ENCODE results near the gene MTAP.
A peak's percentile ranks its signal among the peaks of the same experiment; 100 is the strongest.
"Not testable (repeated sequence)": the region's sequence is repeated elsewhere in the genome, so short reads cannot be mapped to it uniquely, and the experiment has no call there.

The MTAP gene

GRCh38 chr9:21919377-21920362 is 117.2 kb downstream of the MTAP start:
- no peak for DNase-seq (ENCODE audit: low read depth in 2 of 2)

- DNase-seq (ENCODE audit: low read depth in 2 of 2): no peak
These were observed 121.3 kb downstream of the MTAP start for GRCh38 chr9:21923694-21924093.

GRCh38 chr9:21927752-21928151 is 125.3 kb downstream of the MTAP start:
- no peak for DNase-seq (ENCODE audit: low read depth in 2 of 2)

GRCh38 chr9:21931428-21931827 is 129.0 kb downstream of the MTAP start:
- no peak for DNase-seq (ENCODE audit: low read depth in 2 of 2)

GRCh38 chr9:21933281-21933680 is 130.8 kb downstream of the MTAP start:
- DNase-seq (ENCODE audit: low read depth in 2 of 2): no peak

- no peak for DNase-seq (ENCODE audit: low read depth in 2 of 2)
These were observed 131.4 kb downstream of the MTAP start for GRCh38 chr9:21933865-21934264.

- DNase-seq (ENCODE audit: low read depth in 2 of 2): no peak
These were observed 133.2 kb downstream of the MTAP start for GRCh38 chr9:21935631-21936030.

- DNase-seq (ENCODE audit: low read depth in 2 of 2): no peak
These were observed 133.7 kb downstream of the MTAP start for GRCh38 chr9:21936161-21936560.

- DNase-seq (ENCODE audit: low read depth in 2 of 2): no peak
These were observed 139.0 kb downstream of the MTAP start for GRCh38 chr9:21941337-21941995.

GRCh38 chr9:21943464-21943863 is 141.0 kb downstream of the MTAP start:
- DNase-seq (ENCODE audit: low read depth in 2 of 2): no peak

GRCh38 chr9:21945606-21946005 is 143.2 kb downstream of the MTAP start:
- no peak for DNase-seq (ENCODE audit: low read depth in 2 of 2)

- no peak for DNase-seq (ENCODE audit: low read depth in 2 of 2)
These were observed 156.4 kb downstream of the MTAP start for GRCh38 chr9:21958833-21959232.

GRCh38 chr9:21959268-21959667 is 156.8 kb downstream of the MTAP start:
- not testable (repeated sequence) for DNase-seq (ENCODE audit: low read depth in 2 of 2)

GRCh38 chr9:21961569-21961968 is 159.1 kb downstream of the MTAP start:
- no peak for DNase-seq (ENCODE audit: low read depth in 2 of 2)

- peak in 1 of 2 donors; percentile 6 for DNase-seq (ENCODE audit: low read depth in 2 of 2)
These were observed 162.5 kb downstream of the MTAP start for GRCh38 chr9:21964925-21965385.

- DNase-seq (ENCODE audit: low read depth in 2 of 2): no peak
These were observed 163.0 kb downstream of the MTAP start for GRCh38 chr9:21965401-21965951.

GRCh38 chr9:21966140-21966851 is 163.9 kb downstream of the MTAP start:
- no peak for DNase-seq (ENCODE audit: low read depth in 2 of 2)

GRCh38 chr9:21967169-21967568 is 164.7 kb downstream of the MTAP start:
- no peak for DNase-seq (ENCODE audit: low read depth in 2 of 2)

- no peak for DNase-seq (ENCODE audit: low read depth in 2 of 2)
These were observed 165.3 kb downstream of the MTAP start for GRCh38 chr9:21967702-21968101.

GRCh38 chr9:21968331-21969010 is 166.0 kb downstream of the MTAP start:
- DNase-seq (ENCODE audit: low read depth in 2 of 2): no peak
